ENCODE results near the gene JAG1.

Gene JAG1

GRCh38 chr20:10706460-10706811 lies 32.6 kb upstream of the JAG1 start:
- H3K9ac ChIP-seq (ENCODE audit: low read depth, low read length, poor library complexity), result no peak overlapping the region
- no peak for DNase-seq (ENCODE audit: low spot score)

GRCh38 chr20:10705801-10706459 lies 32.1 kb upstream of the JAG1 start:
- Histone ChIP-seq H2BK15ac (ENCODE audit: low read length) (peak overlapping the region; percentile 13), H3K18ac (ENCODE audit: low read length) (peak overlapping the region; percentile 24), H3K4me2 (ENCODE audit: insufficient read depth, low read length, poor library complexity, severe bottlenecking) (no peak overlapping the region), H3K27me3 (ENCODE audit: control insufficient read depth in 3 of 3, insufficient read depth in 3 of 3, low read depth in 1 of 3, low read length in 3 of 3) (no peaks in the 10 kb centered on the region), H2BK5ac (ENCODE audit: low read length) (no peak overlapping the region), H2AFZ (ENCODE audit: low read length) (no peak overlapping the region), H3K27ac (replicated peaks; ENCODE audit: low read length) (no peak overlapping the region), H3K23ac (ENCODE audit: low read depth, low read length, poor library complexity) (no peak overlapping the region), H3K9ac (ENCODE audit: low read depth, low read length, poor library complexity) (no peak overlapping the region), H2BK120ac (ENCODE audit: low read depth, low read length) (no peak overlapping the region), H3K79me1 (ENCODE audit: low read depth, low read length) (no peaks in the 10 kb centered on the region), H4K8ac (ENCODE audit: low read depth, low read length) (no peak overlapping the region), H2BK12ac (ENCODE audit: low read length) (no peak overlapping the region), H3K4ac (ENCODE audit: low read length) (peak overlapping the region; percentile 1), H3K4me1 (ENCODE audit: control insufficient read depth in 2 of 2, insufficient read depth in 1 of 2, low read depth in 1 of 2, low read length in 2 of 2) (peaks cover 6 to 10% of the 10 kb centered on the region in 2 donors), H4K91ac (ENCODE audit: low read depth, low read length, poor library complexity) (no peak overlapping the region), H3K9me3 (replicated peaks in 1 of 2; ENCODE audit: control insufficient read depth in 2 of 2, insufficient read depth in 1 of 2, low read depth in 1 of 2, low read length in 2 of 2) (no peaks in the 10 kb centered on the region), H3K14ac (ENCODE audit: low read length) (no peak overlapping the region), H2AK5ac (ENCODE audit: low read depth, low read length) (peak overlapping the region; percentile 33), H3K36me3 (replicated peaks in 1 of 2; ENCODE audit: control insufficient read depth in 2 of 2, insufficient read depth in 2 of 2, low read length in 2 of 2) (no peaks in the 10 kb centered on the region), H3K4me3 (ENCODE audit: low read length in 2 of 2) (no peak overlapping the region)
- no CpG with 5 or more reads among the region's 16 CpGs for whole genome bisulfite sequencing, 2 donors (ENCODE audit: extremely low coverage in 2 of 2, insufficient read length in 2 of 2, insufficient replicate concordance in 1 of 2)
- DNase-seq (ENCODE audit: low spot score), result no peak

More at GRCh38 chr20:10706460-10706811, 32.6 kb upstream of the JAG1 start:
- Histone ChIP-seq H3K4me1 (ENCODE audit: control insufficient read depth in 2 of 2, insufficient read depth in 1 of 2, low read depth in 1 of 2, low read length in 2 of 2) (peaks cover 10 to 11% of the 10 kb centered on the region in 2 donors), H3K79me1 (ENCODE audit: low read depth, low read length) (no peaks in the 10 kb centered on the region), H2BK5ac (ENCODE audit: low read length) (no peak overlapping the region), H2BK12ac (ENCODE audit: low read length) (no peak overlapping the region), H2AK5ac (ENCODE audit: low read depth, low read length) (no peak overlapping the region), H4K8ac (ENCODE audit: low read depth, low read length) (no peak overlapping the region), H2BK120ac (ENCODE audit: low read depth, low read length) (no peak overlapping the region), H3K14ac (ENCODE audit: low read length) (no peak overlapping the region), H3K36me3 (replicated peaks in 1 of 2; ENCODE audit: control insufficient read depth in 2 of 2, insufficient read depth in 2 of 2, low read length in 2 of 2) (no peaks in the 10 kb centered on the region), H3K4me2 (ENCODE audit: insufficient read depth, low read length, poor library complexity, severe bottlenecking) (no peak overlapping the region), H3K27me3 (ENCODE audit: control insufficient read depth in 3 of 3, insufficient read depth in 3 of 3, low read depth in 1 of 3, low read length in 3 of 3) (no peaks in the 10 kb centered on the region), H3K4ac (ENCODE audit: low read length) (no peak overlapping the region), H2AFZ (ENCODE audit: low read length) (no peak overlapping the region), H2BK15ac (ENCODE audit: low read length) (no peak overlapping the region), H3K23ac (ENCODE audit: low read depth, low read length, poor library complexity) (no peak overlapping the region), H3K9me3 (replicated peaks in 1 of 2; ENCODE audit: control insufficient read depth in 2 of 2, insufficient read depth in 1 of 2, low read depth in 1 of 2, low read length in 2 of 2) (no peaks in the 10 kb centered on the region), H3K27ac (replicated peaks; ENCODE audit: low read length) (no peak overlapping the region), H4K91ac (ENCODE audit: low read depth, low read length, poor library complexity) (no peak overlapping the region), H3K4me3 (ENCODE audit: low read length in 2 of 2) (no peak overlapping the region), H3K18ac (ENCODE audit: low read length) (no peak overlapping the region)
- WGBS, 2 donors (ENCODE audit: extremely low coverage in 2 of 2, insufficient read length in 2 of 2, insufficient replicate concordance in 1 of 2), result no CpG with 5 or more reads among the region's 12 CpGs

GRCh38 chr20:10701607-10702006 lies 27.8 kb upstream of the JAG1 start:
- no peak overlapping the region for H2BK5ac ChIP-seq (ENCODE audit: low read length)
- no peak for DNase-seq (ENCODE audit: low spot score)
- no peak overlapping the region for H3K4me3 ChIP-seq (ENCODE audit: low read length in 2 of 2)
- no peaks in the 10 kb centered on the region for H3K79me1 ChIP-seq (ENCODE audit: low read depth, low read length)
- no peak overlapping the region for H2AK5ac ChIP-seq (ENCODE audit: low read depth, low read length)
- H3K4me2 ChIP-seq (ENCODE audit: insufficient read depth, low read length, poor library complexity, severe bottlenecking), result no peak overlapping the region
- H2BK12ac ChIP-seq (ENCODE audit: low read length), result no peak overlapping the region
- H3K14ac ChIP-seq (ENCODE audit: low read length), result no peak overlapping the region
- no peak overlapping the region for H2BK15ac ChIP-seq (ENCODE audit: low read length)
- no peaks in the 10 kb centered on the region for H3K27me3 ChIP-seq (ENCODE audit: control insufficient read depth in 3 of 3, insufficient read depth in 3 of 3, low read depth in 1 of 3, low read length in 3 of 3)
- H3K4ac ChIP-seq (ENCODE audit: low read length), result no peak overlapping the region
- H4K8ac ChIP-seq (ENCODE audit: low read depth, low read length), result no peak overlapping the region
- H3K23ac ChIP-seq (ENCODE audit: low read depth, low read length, poor library complexity), result no peak overlapping the region
- H3K4me1 ChIP-seq (ENCODE audit: control insufficient read depth in 2 of 2, insufficient read depth in 1 of 2, low read depth in 1 of 2, low read length in 2 of 2), result peaks cover 0 to 2% of the 10 kb centered on the region in 2 donors
- no peak overlapping the region for H2BK120ac ChIP-seq (ENCODE audit: low read depth, low read length)
- H3K9me3 ChIP-seq (replicated peaks in 1 of 2; ENCODE audit: control insufficient read depth in 2 of 2, insufficient read depth in 1 of 2, low read depth in 1 of 2, low read length in 2 of 2), result no peaks in the 10 kb centered on the region
- H4K91ac ChIP-seq (ENCODE audit: low read depth, low read length, poor library complexity), result no peak overlapping the region
- no peak overlapping the region for H3K27ac ChIP-seq (replicated peaks; ENCODE audit: low read length)
- no peaks in the 10 kb centered on the region for H3K36me3 ChIP-seq (replicated peaks in 1 of 2; ENCODE audit: control insufficient read depth in 2 of 2, insufficient read depth in 2 of 2, low read length in 2 of 2)
- no CpG with 5 or more reads among the region's 1 CpG for WGBS, 2 donors (ENCODE audit: extremely low coverage in 2 of 2, insufficient read length in 2 of 2, insufficient replicate concordance in 1 of 2)
- no peak overlapping the region for H2AFZ ChIP-seq (ENCODE audit: low read length)
- H3K9ac ChIP-seq (ENCODE audit: low read depth, low read length, poor library complexity), result no peak overlapping the region
- no peak overlapping the region for H3K18ac ChIP-seq (ENCODE audit: low read length)

GRCh38 chr20:10699941-10700340 lies 26.1 kb upstream of the JAG1 start:
- no peak overlapping the region for H3K4ac ChIP-seq (ENCODE audit: low read length)
- no peak overlapping the region for H2AK5ac ChIP-seq (ENCODE audit: low read depth, low read length)
- no CpG with 5 or more reads among the region's 2 CpGs for WGBS, 2 donors (ENCODE audit: extremely low coverage in 2 of 2, insufficient read length in 2 of 2, insufficient replicate concordance in 1 of 2)
- no peaks in the 10 kb centered on the region for H3K79me1 ChIP-seq (ENCODE audit: low read depth, low read length)
- no peak for DNase-seq (ENCODE audit: low spot score)
- H2BK15ac ChIP-seq (ENCODE audit: low read length), result no peak overlapping the region
- H2AFZ ChIP-seq (ENCODE audit: low read length), result no peak overlapping the region
- H3K9ac ChIP-seq (ENCODE audit: low read depth, low read length, poor library complexity), result no peak overlapping the region
- H3K14ac ChIP-seq (ENCODE audit: low read length), result no peak overlapping the region
- H3K4me1 ChIP-seq (ENCODE audit: control insufficient read depth in 2 of 2, insufficient read depth in 1 of 2, low read depth in 1 of 2, low read length in 2 of 2), result peaks cover 0 to 2% of the 10 kb centered on the region in 2 donors
- H2BK120ac ChIP-seq (ENCODE audit: low read depth, low read length), result no peak overlapping the region
- H3K18ac ChIP-seq (ENCODE audit: low read length), result no peak overlapping the region
- no peaks in the 10 kb centered on the region for H3K27me3 ChIP-seq (ENCODE audit: control insufficient read depth in 3 of 3, insufficient read depth in 3 of 3, low read depth in 1 of 3, low read length in 3 of 3)
- H3K27ac ChIP-seq (replicated peaks; ENCODE audit: low read length), result no peak overlapping the region
- H3K4me2 ChIP-seq (ENCODE audit: insufficient read depth, low read length, poor library complexity, severe bottlenecking), result no peak overlapping the region
- no peaks in the 10 kb centered on the region for H3K36me3 ChIP-seq (replicated peaks in 1 of 2; ENCODE audit: control insufficient read depth in 2 of 2, insufficient read depth in 2 of 2, low read length in 2 of 2)
- H4K8ac ChIP-seq (ENCODE audit: low read depth, low read length), result no peak overlapping the region
- no peak overlapping the region for H4K91ac ChIP-seq (ENCODE audit: low read depth, low read length, poor library complexity)
- H2BK5ac ChIP-seq (ENCODE audit: low read length), result no peak overlapping the region
- H3K9me3 ChIP-seq (replicated peaks in 1 of 2; ENCODE audit: control insufficient read depth in 2 of 2, insufficient read depth in 1 of 2, low read depth in 1 of 2, low read length in 2 of 2), result no peaks in the 10 kb centered on the region
- H2BK12ac ChIP-seq (ENCODE audit: low read length), result no peak overlapping the region
- no peak overlapping the region for H3K23ac ChIP-seq (ENCODE audit: low read depth, low read length, poor library complexity)
- no peak overlapping the region for H3K4me3 ChIP-seq (ENCODE audit: low read length in 2 of 2)

Data from neuronal stem cell (in vitro differentiated cells).